ENCODE measurements around the gene SAMHD1. TPM values are rescaled to one million over a fixed set of nuclear protein-coding genes. Genes with fewer than 3 reads are reported as not detected.

SAMHD1 gene
- total RNA-seq, 1 donor from 2014 or later = 13.8 TPM

DNA sequence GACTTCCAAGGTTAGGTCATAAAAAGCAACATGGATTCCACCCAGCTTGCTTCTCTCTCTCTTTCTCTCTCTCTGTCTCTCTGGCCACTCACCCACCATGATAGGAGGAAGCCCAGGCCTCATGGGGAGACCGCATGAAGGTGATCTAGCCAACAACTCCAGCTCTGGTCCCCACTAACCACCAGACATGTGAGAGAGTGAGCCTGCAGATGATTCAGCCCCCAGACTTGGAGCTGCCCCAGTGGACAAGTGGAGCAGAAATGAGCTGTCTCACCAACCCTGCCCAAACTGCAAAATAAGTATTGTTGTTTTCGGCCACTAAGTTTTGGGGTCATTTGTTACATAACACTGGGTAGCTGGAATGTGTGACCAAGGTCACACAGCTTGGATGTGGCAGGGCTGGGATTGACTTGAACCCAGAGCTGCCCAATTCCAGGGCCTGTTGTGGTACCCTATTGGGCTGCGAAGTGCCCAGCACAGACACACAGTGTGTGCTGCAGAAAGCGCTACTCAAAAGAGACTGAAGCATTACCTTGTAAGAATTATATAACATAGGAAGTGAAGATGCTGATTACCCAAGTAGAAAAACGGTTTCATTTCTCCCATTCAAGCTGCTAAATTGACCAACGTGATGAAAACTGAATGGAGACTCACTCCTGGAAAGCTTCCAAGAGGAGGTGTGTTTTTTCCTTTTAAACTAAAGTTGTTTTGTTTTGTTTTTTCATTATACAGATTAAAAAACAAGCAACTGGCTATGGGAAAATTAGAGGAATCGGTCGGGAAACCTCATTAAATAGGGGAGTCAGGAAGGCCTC lies 84.6 kb downstream of the SAMHD1 start:
- Mint-ChIP-seq H3K27ac (ENCODE audit: unreplicated experiment) (no peak overlapping the region), H3K36me3 (ENCODE audit: low read depth) (no peaks in the 10 kb centered on the region), H3K9me3 (no peaks in the 10 kb centered on the region), H3K4me1 (peaks cover 8% of the 10 kb centered on the region), H3K4me3 (peak overlapping the region; percentile 82), H3K27me3 (ENCODE audit: low read depth) (peaks cover 19% of the 10 kb centered on the region)
- DNase-seq (ENCODE audit: low read depth, low spot score) = no peak
- TF ChIP-seq, protein P1, sequence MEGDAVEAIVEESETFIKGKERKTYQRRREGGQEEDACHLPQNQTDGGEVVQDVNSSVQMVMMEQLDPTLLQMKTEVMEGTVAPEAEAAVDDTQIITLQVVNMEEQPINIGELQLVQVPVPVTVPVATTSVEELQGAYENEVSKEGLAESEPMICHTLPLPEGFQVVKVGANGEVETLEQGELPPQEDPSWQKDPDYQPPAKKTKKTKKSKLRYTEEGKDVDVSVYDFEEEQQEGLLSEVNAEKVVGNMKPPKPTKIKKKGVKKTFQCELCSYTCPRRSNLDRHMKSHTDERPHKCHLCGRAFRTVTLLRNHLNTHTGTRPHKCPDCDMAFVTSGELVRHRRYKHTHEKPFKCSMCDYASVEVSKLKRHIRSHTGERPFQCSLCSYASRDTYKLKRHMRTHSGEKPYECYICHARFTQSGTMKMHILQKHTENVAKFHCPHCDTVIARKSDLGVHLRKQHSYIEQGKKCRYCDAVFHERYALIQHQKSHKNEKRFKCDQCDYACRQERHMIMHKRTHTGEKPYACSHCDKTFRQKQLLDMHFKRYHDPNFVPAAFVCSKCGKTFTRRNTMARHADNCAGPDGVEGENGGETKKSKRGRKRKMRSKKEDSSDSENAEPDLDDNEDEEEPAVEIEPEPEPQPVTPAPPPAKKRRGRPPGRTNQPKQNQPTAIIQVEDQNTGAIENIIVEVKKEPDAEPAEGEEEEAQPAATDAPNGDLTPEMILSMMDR (conservative IDR thresholded peaks at IDR 0.05) = no peak

DNA sequence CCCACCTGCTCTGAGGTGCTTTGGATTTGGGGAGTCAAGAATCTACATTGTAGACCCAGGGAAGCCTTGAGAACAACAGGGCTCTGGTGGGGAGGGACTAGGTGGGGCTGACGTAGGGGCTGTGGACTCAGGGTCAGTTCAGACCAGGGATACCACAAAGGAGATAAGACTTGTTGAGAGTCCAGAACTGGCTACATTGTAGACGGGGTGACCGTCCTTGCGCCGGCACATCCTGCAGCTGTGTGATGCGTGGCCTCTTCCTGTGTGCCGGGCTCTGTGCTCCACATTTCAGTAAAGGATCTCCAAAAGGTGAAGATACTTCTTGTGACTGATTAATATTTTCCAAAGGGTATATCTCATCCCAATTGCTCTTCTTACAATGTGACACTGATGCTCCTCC lies 85.3 kb downstream of the SAMHD1 start:
- TF ChIP-seq, protein P1 (conservative IDR thresholded peaks at IDR 0.05) = no peak
- Mint-ChIP-seq H3K36me3 (ENCODE audit: low read depth) (no peaks in the 10 kb centered on the region), H3K27me3 (ENCODE audit: low read depth) (peaks cover 19% of the 10 kb centered on the region), H3K9me3 (no peaks in the 10 kb centered on the region), H3K27ac (ENCODE audit: unreplicated experiment) (no peak overlapping the region), H3K4me1 (peaks cover 14% of the 10 kb centered on the region), H3K4me3 (peak overlapping the region; percentile 82)
- no peak for DNase-seq (ENCODE audit: low read depth, low spot score)

DNA sequence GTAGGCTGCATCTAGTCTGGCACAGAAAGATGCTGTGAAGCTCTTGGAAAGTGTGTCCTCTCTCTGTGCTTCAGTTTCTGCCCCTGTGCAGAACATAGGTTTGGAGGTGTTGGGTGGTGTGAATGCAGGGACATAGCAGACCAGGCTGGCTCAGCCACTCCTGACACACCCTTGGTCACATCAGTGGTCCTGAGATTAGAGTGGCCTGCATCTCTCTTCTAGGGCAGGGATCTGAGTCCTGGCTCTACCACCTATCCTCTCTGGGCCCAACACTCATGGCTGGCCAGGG lies 85.7 kb downstream of the SAMHD1 start:
- Mint-ChIP-seq H3K27me3 (ENCODE audit: low read depth) (peaks cover 19% of the 10 kb centered on the region), H3K27ac (ENCODE audit: unreplicated experiment) (no peak overlapping the region), H3K36me3 (ENCODE audit: low read depth) (no peaks in the 10 kb centered on the region), H3K4me1 (peaks cover 17% of the 10 kb centered on the region), H3K4me3 (peak overlapping the region; percentile 82), H3K9me3 (no peaks in the 10 kb centered on the region)
- TF ChIP-seq, protein P1 (conservative IDR thresholded peaks at IDR 0.05) = no peak
- DNase-seq (ENCODE audit: low read depth, low spot score) = no peak

DNA sequence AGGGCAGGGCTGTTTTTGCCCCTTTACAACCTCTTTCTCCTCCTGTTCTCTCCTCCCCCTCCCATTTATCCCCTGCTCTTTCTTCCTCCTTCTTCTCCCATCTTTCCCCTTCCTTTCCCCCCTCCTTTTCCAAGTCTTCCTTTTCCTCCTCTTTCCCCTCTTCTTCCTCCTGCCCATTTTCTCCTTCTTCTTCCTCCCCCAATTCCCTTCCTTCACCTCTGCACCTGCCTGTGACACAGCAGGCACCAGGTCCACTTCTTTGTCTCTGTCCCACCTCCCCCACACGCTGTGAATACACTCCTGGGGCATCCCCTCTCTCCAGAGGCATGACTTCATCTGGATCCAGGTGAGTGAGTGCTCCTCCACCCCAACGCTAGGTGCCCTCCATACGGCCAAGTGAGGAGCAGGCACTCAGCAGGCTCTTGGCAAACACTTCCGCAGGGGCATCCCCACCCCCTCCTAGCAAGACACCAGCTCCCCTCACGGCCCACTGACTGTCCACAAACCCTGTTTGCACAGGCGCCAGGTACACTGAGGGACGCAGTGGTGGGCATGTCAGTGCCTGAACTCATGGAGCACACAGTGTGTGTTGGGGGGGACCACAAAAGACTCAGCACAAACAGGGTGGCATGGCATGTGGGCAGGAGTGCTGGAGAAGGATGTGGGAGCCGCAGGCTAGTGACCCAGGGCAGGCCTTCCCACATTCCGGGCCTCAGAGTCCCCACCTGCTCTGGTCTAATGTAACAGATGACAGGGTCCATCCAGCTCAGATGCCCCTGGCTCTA lies 86.2 kb downstream of the SAMHD1 start:
- Mint-ChIP-seq H3K9me3 (no peaks in the 10 kb centered on the region), H3K27ac (ENCODE audit: unreplicated experiment) (no peak overlapping the region), H3K27me3 (ENCODE audit: low read depth) (peaks cover 19% of the 10 kb centered on the region), H3K4me3 (peak overlapping the region; percentile 82), H3K4me1 (peaks cover 22% of the 10 kb centered on the region), H3K36me3 (ENCODE audit: low read depth) (no peaks in the 10 kb centered on the region)
- TF ChIP-seq, protein P1 (conservative IDR thresholded peaks at IDR 0.05) = no peak
- no peak for DNase-seq (ENCODE audit: low read depth, low spot score)

DNA sequence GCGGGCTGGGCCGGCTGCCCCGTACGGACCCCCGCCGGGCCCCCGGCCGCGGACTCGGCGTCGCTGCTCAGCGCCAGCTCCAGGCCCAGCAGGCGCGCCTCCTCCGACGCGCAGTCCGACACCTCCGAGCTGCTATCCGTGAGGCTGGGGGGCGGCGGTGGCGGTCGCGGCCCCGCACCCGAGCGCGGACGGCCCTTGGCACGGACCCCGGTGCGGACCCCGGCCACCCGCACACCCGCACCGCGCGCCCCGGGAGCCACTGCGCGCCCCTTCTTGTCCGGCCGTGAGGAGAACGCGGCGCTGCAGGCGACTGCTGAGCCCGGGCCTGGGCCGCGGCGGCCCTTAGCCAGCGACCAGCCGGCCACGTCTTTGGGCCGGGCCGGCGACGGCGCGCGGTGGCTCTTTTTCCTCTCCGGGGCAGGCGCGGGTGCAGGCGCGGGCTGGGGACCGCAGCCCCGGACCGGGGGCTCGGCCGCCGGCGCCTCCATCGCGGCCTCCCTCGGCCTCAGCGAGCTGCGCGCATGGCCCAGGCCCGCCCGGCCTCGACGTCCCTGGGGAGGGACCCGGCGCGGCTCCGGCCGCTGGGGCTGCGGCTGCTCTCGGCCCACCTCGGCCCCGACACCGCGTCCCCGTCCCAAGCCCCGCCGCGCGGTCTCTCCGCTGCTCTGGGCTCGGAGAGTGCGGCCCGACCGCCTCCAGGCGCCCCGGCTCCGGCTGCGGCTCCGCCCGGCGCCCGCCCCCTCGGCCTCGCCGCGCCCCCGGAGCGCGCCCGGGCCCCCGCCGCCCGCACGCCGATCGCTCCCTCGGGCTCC lies 88.4 kb downstream of the SAMHD1 start:
- no peaks in the 10 kb centered on the region for H3K36me3 Mint-ChIP-seq (ENCODE audit: low read depth)
- H3K4me1 Mint-ChIP-seq = peaks cover 39% of the 10 kb centered on the region
- peak; percentile 30 for DNase-seq (ENCODE audit: low read depth, low spot score)
- TF ChIP-seq, protein P1 (conservative IDR thresholded peaks at IDR 0.05) = no peak
- peaks cover 19% of the 10 kb centered on the region for H3K27me3 Mint-ChIP-seq (ENCODE audit: low read depth)
- no peaks in the 10 kb centered on the region for H3K9me3 Mint-ChIP-seq
- no peak overlapping the region for H3K4me3 Mint-ChIP-seq
- no peak overlapping the region for H3K27ac Mint-ChIP-seq (ENCODE audit: unreplicated experiment)

Data from neural crest cell (in vitro differentiated cells).